ENCODE data around the gene STEAP4.
"Not testable (repeated sequence)": the region's sequence is repeated elsewhere in the genome, so short reads cannot be mapped to it uniquely, and the experiment has no call there.

Gene STEAP4

DNA sequence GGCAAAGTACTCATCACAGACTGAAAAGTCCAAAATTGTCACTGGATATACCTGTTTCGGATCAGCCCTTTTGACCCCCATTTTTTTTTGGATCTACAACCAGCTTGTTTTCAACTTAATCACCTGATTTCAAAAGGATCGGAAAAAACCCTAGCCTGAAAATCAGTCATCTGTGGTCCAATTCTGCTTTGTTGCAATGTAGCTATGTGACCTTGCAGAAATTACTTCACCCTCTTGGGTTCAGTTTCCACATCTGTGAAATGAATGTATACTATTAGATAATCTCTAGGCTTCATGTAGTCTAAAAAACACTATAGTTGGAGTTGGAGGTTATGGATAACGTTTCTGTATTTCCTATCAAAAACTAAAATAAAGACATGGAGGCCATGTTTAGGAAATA, 37.1 kb downstream of the STEAP4 start:
- DNase-seq (ENCODE audit: low spot score in 2 of 2), result no peak
- Mint-ChIP-seq H3K27me3 (peaks cover 5% of the 10 kb centered on the region), H3K9me3 (peaks cover 3% of the 10 kb centered on the region), H3K36me3 (no peaks in the 10 kb centered on the region), H3K4me1 (no peaks in the 10 kb centered on the region), H3K4me3 (no peak overlapping the region), H3K27ac (no peak overlapping the region)
- ATAC-seq (ENCODE audit: low read depth), result no peak

DNA sequence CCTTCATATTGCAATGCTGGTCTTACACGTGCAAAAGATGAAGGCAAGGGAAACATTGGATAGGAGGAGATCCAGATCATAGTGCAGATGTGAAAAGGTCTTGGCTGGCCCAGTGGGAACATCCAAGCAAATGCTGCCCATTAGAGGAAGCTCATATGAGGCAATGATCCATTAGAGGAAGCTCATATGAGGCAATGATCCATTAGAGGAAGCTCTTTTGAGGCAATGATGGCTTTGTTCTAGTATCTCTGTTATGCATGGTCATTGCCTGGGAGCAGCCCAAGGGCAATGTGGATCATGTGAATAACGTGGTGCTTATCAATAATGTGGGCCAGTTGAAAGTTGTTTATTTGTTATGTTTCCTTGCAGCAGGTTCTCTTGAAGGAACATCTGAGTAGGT, 37.8 kb downstream of the STEAP4 start:
- Mint-ChIP-seq H3K4me1 (no peaks in the 10 kb centered on the region), H3K4me3 (no peak overlapping the region), H3K9me3 (peaks cover 3% of the 10 kb centered on the region), H3K27ac (no peak overlapping the region), H3K27me3 (peaks cover 5% of the 10 kb centered on the region), H3K36me3 (no peaks in the 10 kb centered on the region)
- no peak for ATAC-seq (ENCODE audit: low read depth)
- DNase-seq (ENCODE audit: low spot score in 2 of 2), result no peak

GRCh38 chr7:88268051-88268450, 38.6 kb downstream of the STEAP4 start:
- DNase-seq (ENCODE audit: low spot score in 2 of 2), result no peak
- Mint-ChIP-seq H3K4me3 (no peak overlapping the region), H3K9me3 (peaks cover 3% of the 10 kb centered on the region), H3K27ac (no peak overlapping the region), H3K4me1 (no peaks in the 10 kb centered on the region), H3K27me3 (peaks cover 5% of the 10 kb centered on the region), H3K36me3 (no peaks in the 10 kb centered on the region)
- ATAC-seq (ENCODE audit: low read depth), result no peak

- no peaks in the 10 kb centered on the region for H3K36me3 Mint-ChIP-seq
- no peak overlapping the region for H3K27ac Mint-ChIP-seq
- DNase-seq (ENCODE audit: low spot score in 2 of 2), result no peak
- peaks cover 3% of the 10 kb centered on the region for H3K9me3 Mint-ChIP-seq
- H3K27me3 Mint-ChIP-seq, result peaks cover 5% of the 10 kb centered on the region
- no peaks in the 10 kb centered on the region for H3K4me1 Mint-ChIP-seq
- H3K4me3 Mint-ChIP-seq, result no peak overlapping the region
- ATAC-seq (ENCODE audit: low read depth), result no peak
These were observed 39.3 kb downstream of the STEAP4 start for GRCh38 chr7:88267421-88267820.

DNA sequence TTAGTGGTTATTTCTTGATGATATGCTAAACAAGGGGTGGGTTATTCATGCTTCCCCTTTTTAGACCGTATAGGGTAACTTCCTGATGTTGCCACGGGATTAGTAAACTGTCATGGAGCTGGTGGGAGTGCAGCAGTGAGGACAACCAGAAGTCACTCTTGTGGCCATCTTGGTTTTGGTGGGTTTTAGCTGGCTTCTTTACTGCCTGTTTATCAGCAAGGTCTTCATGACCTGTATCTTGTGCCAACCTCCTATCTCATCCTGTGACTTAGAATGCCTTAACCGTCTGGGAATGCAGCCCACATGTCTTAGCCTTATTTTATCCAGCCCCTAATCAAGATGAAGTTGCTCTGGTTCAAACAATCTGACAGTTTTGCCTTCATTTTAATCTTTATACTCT, 41.7 kb downstream of the STEAP4 start:
- H3K4me3 Mint-ChIP-seq; H3K9me3 Mint-ChIP-seq; H3K27me3 Mint-ChIP-seq; DNase-seq (ENCODE audit: low spot score in 2 of 2); H3K4me1 Mint-ChIP-seq; ATAC-seq (ENCODE audit: low read depth); H3K36me3 Mint-ChIP-seq; H3K27ac Mint-ChIP-seq: not testable (repeated sequence)

DNA sequence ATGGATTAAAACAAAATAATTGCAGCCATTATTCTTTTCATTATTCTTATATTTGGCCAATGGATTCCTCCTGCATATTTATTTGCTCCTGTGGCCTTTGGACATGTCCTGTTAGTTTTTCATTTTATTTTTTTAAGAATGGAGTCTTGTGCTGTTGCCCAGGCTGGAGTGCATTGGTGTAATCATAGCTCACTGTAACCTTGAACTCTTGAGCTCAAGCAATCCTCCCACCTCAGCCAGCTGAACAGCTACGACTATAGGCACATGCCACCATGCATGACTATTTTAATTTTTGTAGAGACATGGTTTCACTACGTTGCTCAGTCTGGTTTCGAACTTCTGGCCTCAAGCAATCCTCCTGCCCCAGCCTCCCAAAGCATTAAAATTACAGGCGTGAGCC, 44.1 kb downstream of the STEAP4 start:
- Mint-ChIP-seq H3K36me3 (no peaks in the 10 kb centered on the region), H3K9me3 (peaks cover 2% of the 10 kb centered on the region), H3K27me3 (peaks cover 9% of the 10 kb centered on the region), H3K4me1 (no peaks in the 10 kb centered on the region), H3K27ac (no peak overlapping the region), H3K4me3 (no peak overlapping the region)
- ATAC-seq (ENCODE audit: low read depth), result no peak
- no peak for DNase-seq (ENCODE audit: low spot score in 2 of 2)

DNA sequence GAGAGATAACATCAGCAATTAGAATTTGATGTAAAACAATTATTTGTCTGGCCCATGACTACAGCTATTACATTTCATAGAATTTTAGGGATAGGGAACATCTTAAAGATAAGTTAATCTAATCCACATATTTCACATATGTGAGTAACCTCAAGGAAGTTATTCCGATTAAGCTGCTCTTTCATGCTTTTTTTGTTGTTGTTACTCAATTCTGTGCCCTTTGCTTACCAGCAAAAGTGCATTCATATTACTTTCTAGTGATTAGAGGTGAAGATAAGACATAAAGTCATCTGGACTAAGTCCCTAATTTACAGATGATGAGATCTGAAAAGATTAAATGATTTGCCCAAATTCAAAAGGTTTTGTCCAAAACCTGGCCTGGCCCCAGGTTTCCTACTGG, 46.0 kb downstream of the STEAP4 start:
- ATAC-seq (ENCODE audit: low read depth) (no peak), DNase-seq (ENCODE audit: low spot score in 2 of 2) (no peak)
- H3K27ac Mint-ChIP-seq, result no peak overlapping the region
- no peaks in the 10 kb centered on the region for H3K9me3 Mint-ChIP-seq
- H3K4me1 Mint-ChIP-seq, result no peaks in the 10 kb centered on the region
- peaks cover 10% of the 10 kb centered on the region for H3K27me3 Mint-ChIP-seq
- no peak overlapping the region for H3K4me3 Mint-ChIP-seq
- no peaks in the 10 kb centered on the region for H3K36me3 Mint-ChIP-seq

GRCh38 chr7:88259656-88260380, 46.9 kb downstream of the STEAP4 start:
- no peaks in the 10 kb centered on the region for H3K36me3 Mint-ChIP-seq
- H3K4me1 Mint-ChIP-seq, result no peaks in the 10 kb centered on the region
- H3K9me3 Mint-ChIP-seq, result no peaks in the 10 kb centered on the region
- DNase-seq (ENCODE audit: low spot score in 2 of 2), result no peak
- H3K4me3 Mint-ChIP-seq, result no peak overlapping the region
- H3K27ac Mint-ChIP-seq, result no peak overlapping the region
- ATAC-seq (ENCODE audit: low read depth), result no peak
- H3K27me3 Mint-ChIP-seq, result peaks cover 10% of the 10 kb centered on the region

GRCh38 chr7:88258296-88258695, 48.4 kb downstream of the STEAP4 start:
- H3K36me3 Mint-ChIP-seq; DNase-seq (ENCODE audit: low spot score in 2 of 2); H3K27ac Mint-ChIP-seq; H3K4me3 Mint-ChIP-seq; H3K4me1 Mint-ChIP-seq; ATAC-seq (ENCODE audit: low read depth): not testable (repeated sequence)
- peaks cover 11% of the 10 kb centered on the region for H3K9me3 Mint-ChIP-seq
- H3K27me3 Mint-ChIP-seq, result peaks cover 10% of the 10 kb centered on the region

GRCh38 chr7:88256906-88257305, 49.8 kb downstream of the STEAP4 start:
- DNase-seq (ENCODE audit: low spot score in 2 of 2), result no peak
- ATAC-seq (ENCODE audit: low read depth), result no peak
- Mint-ChIP-seq H3K27me3 (peaks cover 10% of the 10 kb centered on the region), H3K4me3 (no peak overlapping the region), H3K36me3 (no peaks in the 10 kb centered on the region), H3K9me3 (peaks cover 11% of the 10 kb centered on the region), H3K4me1 (no peaks in the 10 kb centered on the region), H3K27ac (no peak overlapping the region)

- ATAC-seq (ENCODE audit: low read depth) (no peak), DNase-seq (ENCODE audit: low spot score in 2 of 2) (no peak)
- no peak overlapping the region for H3K4me3 Mint-ChIP-seq
- H3K27ac Mint-ChIP-seq, result no peak overlapping the region
- no peaks in the 10 kb centered on the region for H3K4me1 Mint-ChIP-seq
- no peaks in the 10 kb centered on the region for H3K36me3 Mint-ChIP-seq
- peaks cover 13% of the 10 kb centered on the region for H3K27me3 Mint-ChIP-seq
- peaks cover 11% of the 10 kb centered on the region for H3K9me3 Mint-ChIP-seq
These were observed 51.8 kb downstream of the STEAP4 start for GRCh38 chr7:88254721-88255424.

DNA sequence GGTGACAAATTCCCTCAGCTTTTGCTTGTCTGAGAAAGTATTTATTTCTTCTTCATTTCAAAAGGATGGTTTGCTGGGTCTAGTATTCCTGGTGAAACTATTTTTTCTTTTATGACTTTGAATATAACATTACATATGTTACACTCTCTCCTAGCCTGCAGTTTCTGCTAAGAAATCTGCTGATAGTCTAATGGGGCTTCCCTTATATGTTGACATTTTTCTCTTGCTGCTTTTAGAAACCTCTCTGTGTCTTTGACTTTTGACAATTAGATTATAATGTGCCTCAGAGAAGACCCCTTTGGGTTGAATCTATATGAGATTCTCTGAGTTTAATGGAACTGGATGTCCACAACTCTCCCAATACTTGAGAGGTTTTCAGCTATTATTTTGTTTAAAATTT, 53.1 kb downstream of the STEAP4 start:
- no peak overlapping the region for H3K4me3 Mint-ChIP-seq
- no peak for ATAC-seq (ENCODE audit: low read depth)
- H3K27me3 Mint-ChIP-seq, result peaks cover 12% of the 10 kb centered on the region
- H3K9me3 Mint-ChIP-seq, result peaks cover 11% of the 10 kb centered on the region
- no peak overlapping the region for H3K27ac Mint-ChIP-seq
- DNase-seq (ENCODE audit: low spot score in 2 of 2), result no peak
- H3K36me3 Mint-ChIP-seq, result no peaks in the 10 kb centered on the region
- H3K4me1 Mint-ChIP-seq, result no peaks in the 10 kb centered on the region

GRCh38 chr7:88244258-88244657, 62.4 kb downstream of the STEAP4 start:
- Mint-ChIP-seq H3K27ac (no peak overlapping the region), H3K4me3 (no peak overlapping the region), H3K4me1 (no peaks in the 10 kb centered on the region), H3K27me3 (peaks cover 3% of the 10 kb centered on the region), H3K36me3 (no peaks in the 10 kb centered on the region), H3K9me3 (no peaks in the 10 kb centered on the region)
- DNase-seq (ENCODE audit: low spot score in 2 of 2), result no peak
- ATAC-seq (ENCODE audit: low read depth), result no peak

DNA sequence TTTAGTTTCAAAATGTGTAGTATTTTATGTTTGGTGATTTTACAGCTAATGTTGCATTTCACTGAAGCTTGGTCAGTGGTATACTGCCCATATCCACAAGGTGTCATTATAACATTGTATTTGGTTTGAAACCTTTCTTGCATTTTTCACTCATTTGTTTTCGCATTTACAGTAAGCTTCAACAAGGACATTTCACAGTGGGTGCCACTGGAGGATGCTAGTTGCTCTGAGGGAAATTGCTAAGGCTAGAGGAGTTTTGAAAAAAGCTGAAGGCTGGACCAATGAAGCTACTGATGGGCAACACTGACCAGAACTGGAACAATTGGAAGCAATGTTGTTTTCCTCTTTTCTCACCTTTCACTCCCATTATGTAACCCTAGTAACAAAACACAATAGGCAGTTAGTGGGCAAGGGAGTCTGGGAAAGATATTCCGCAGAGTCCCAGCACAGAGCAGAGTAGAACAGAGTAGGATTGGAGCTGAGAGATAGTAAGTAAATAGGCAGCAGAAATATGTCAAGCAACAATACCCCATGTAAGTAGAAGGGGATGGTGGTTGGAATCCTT, 63.3 kb downstream of the STEAP4 start:
- Mint-ChIP-seq H3K9me3 (no peaks in the 10 kb centered on the region), H3K27ac (no peak overlapping the region), H3K4me1 (no peaks in the 10 kb centered on the region), H3K36me3 (no peaks in the 10 kb centered on the region), H3K27me3 (peaks cover 3% of the 10 kb centered on the region), H3K4me3 (no peak overlapping the region)
- DNase-seq (ENCODE audit: low spot score in 2 of 2) (no peak), ATAC-seq (ENCODE audit: low read depth) (peak; percentile 42)
